Spleen (tissue), 7 donors: Measurements from ENCODE around the gene FBXW8.

ENCODE experiments used
- CTCF ChIP-seq, 11 experiments: fragments of 200-600 bp in 7 of 11; fragments of 450-650 bp in 4 of 11; sonication (generic) in 4 of 11; IDR thresholded peaks in 8 of 11; conservative IDR thresholded peaks in 3 of 11; 1 replicate in 7 of 11; 2 replicates in 4 of 11; pipeline versions ENCODE4 v1.4.0 to v1.8.0; 2016 to 2021; ENCODE audit warnings: antibody characterized with exemption in 11 of 11, inconsistent platforms in 4 of 11, mild to moderate bottlenecking in 1 of 11
- POLR2A ChIP-seq, 3 donors: fragments of 450-650 bp; IDR thresholded peaks; one replicate each; pipeline ENCODE4 v1.5.1; 2017; ENCODE audit warnings: antibody characterized with exemption in 3 of 3, mild to moderate bottlenecking in 1 of 3
- donor health status: DM: no; HTN: no; CAD: no; lungs with moderate emphysema.
- donor health status: DM: no; HTN: no; CAD: no.
- donor health status: DM: no; HTN: no; CAD: no.

- TF ChIP-seq CTCF (IDR thresholded peaks at IDR 0.05 in 8 of 11, conservative IDR thresholded peaks at IDR 0.05 in 3 of 11) (no peak), POLR2A (IDR thresholded peaks at IDR 0.05) (no peak)
Measured at GRCh38 chr12:117050060-117050459, 139.3 kb downstream of the FBXW8 start.
